Measurements from ENCODE around the gene PRC1.

PRC1 gene

DNA sequence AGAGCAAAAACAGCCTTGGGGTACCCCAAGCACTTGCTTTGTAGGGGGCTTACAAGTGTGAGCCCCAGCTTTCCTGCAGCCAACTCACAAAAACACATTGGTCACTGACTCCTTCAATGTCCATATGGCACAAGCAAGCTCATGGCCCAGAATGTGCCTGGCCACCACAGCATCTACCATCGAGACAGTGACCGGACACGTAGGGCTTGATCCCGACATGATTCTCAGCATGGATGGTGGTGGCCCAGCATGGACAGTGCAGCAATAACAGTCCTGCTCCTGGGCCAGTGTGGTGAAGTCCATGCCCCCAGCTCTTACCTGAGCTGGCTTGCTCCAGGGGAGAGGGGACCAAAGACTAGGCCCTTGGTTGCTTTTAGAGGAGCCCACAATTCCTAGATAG is 53.3 kb downstream of the PRC1 start:
- Histone ChIP-seq H3K27me3 (ENCODE audit: control insufficient read depth, low read length) (no peaks in the 10 kb centered on the region), H3K79me2 (ENCODE audit: control insufficient read depth, low read length) (peaks cover 10% of the 10 kb centered on the region), H3K9me3 (ENCODE audit: control insufficient read depth, insufficient read depth, low read length) (no peaks in the 10 kb centered on the region), H4K20me1 (ENCODE audit: control insufficient read depth, insufficient read depth, low read depth, low read length) (0 out of 2 replicates have a peak, but pooled peaks cover 4% of the 10 kb centered on the region), H3K4me2 (ENCODE audit: low read length) (no peak overlapping the region), H3F3A (ENCODE audit: control insufficient read depth, insufficient read depth) (no peaks in the 10 kb centered on the region), H3K4me1 (ENCODE audit: control insufficient read depth, low read length) (peaks cover 12% of the 10 kb centered on the region), H3K9me2 (replicated peaks; ENCODE audit: control insufficient read depth, low read length) (no peaks in the 10 kb centered on the region), H3K4me3 (ENCODE audit: low read length) (no peak overlapping the region), H3K27ac (ENCODE audit: low read depth, low read length) (no peak overlapping the region), H3K36me3 (ENCODE audit: control insufficient read depth, low read length) (peaks cover 76% of the 10 kb centered on the region)
- TF ChIP-seq, protein P1, sequence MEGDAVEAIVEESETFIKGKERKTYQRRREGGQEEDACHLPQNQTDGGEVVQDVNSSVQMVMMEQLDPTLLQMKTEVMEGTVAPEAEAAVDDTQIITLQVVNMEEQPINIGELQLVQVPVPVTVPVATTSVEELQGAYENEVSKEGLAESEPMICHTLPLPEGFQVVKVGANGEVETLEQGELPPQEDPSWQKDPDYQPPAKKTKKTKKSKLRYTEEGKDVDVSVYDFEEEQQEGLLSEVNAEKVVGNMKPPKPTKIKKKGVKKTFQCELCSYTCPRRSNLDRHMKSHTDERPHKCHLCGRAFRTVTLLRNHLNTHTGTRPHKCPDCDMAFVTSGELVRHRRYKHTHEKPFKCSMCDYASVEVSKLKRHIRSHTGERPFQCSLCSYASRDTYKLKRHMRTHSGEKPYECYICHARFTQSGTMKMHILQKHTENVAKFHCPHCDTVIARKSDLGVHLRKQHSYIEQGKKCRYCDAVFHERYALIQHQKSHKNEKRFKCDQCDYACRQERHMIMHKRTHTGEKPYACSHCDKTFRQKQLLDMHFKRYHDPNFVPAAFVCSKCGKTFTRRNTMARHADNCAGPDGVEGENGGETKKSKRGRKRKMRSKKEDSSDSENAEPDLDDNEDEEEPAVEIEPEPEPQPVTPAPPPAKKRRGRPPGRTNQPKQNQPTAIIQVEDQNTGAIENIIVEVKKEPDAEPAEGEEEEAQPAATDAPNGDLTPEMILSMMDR (IDR thresholded peaks at IDR 0.05; ENCODE audit: low read depth, low read length, poor library complexity, severe bottlenecking) = no peak

DNA sequence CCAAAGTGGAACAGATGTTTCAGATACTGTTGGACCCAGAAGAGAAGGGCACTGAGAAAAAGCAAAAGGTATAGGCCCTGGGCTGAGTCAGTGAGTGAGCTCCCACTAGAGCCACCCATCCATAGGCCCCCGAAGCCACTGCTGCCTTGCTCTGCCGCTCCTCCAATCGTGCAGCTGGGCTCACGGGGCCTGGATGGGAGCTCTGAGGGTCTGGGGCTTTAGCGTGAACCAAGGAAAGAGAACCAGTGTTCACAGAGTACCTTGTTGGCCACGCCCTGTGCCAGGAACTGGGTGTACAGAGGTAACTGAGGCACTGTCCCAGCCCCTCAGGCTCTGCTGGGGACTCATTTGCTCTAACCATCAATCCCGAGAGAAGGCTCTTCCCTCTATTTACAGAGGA is 54.6 kb downstream of the PRC1 start:
- H3K4me2 ChIP-seq (ENCODE audit: low read length) = no peak overlapping the region
- H3F3A ChIP-seq (ENCODE audit: control insufficient read depth, insufficient read depth) = no peaks in the 10 kb centered on the region
- no peaks in the 10 kb centered on the region for H3K9me2 ChIP-seq (replicated peaks; ENCODE audit: control insufficient read depth, low read length)
- 0 out of 2 replicates have a peak, but pooled peaks cover 5% of the 10 kb centered on the region for H4K20me1 ChIP-seq (ENCODE audit: control insufficient read depth, insufficient read depth, low read depth, low read length)
- H3K79me2 ChIP-seq (ENCODE audit: control insufficient read depth, low read length) = peaks cover 18% of the 10 kb centered on the region
- H3K9me3 ChIP-seq (ENCODE audit: control insufficient read depth, insufficient read depth, low read length) = no peaks in the 10 kb centered on the region
- H3K4me1 ChIP-seq (ENCODE audit: control insufficient read depth, low read length) = peaks cover 19% of the 10 kb centered on the region
- H3K27ac ChIP-seq (ENCODE audit: low read depth, low read length) = no peak overlapping the region
- TF ChIP-seq, protein P1 (IDR thresholded peaks at IDR 0.05; ENCODE audit: low read depth, low read length, poor library complexity, severe bottlenecking) = no peak
- peaks cover 78% of the 10 kb centered on the region for H3K36me3 ChIP-seq (ENCODE audit: control insufficient read depth, low read length)
- H3K4me3 ChIP-seq (ENCODE audit: low read length) = no peak overlapping the region
- H3K27me3 ChIP-seq (ENCODE audit: control insufficient read depth, low read length) = no peaks in the 10 kb centered on the region

DNA sequence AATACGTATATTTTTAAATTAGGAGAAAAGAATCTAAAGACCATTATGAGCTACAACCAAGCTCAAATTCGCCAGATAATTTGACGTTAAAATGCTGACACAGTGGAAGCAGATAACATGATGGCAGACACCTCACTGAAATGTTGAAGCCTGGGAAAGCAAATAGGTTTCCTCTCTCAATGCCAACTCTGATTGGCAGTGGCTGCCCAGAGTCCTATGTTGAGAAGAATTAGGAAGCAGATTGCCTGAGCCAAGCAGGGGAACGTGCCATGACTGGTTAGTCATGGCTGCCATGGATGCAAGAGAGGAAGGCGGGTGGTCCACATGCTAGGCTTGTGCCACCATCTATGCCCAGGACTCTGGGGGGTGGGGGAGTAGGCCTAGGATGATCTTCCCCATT is 56.1 kb downstream of the PRC1 start:
- Histone ChIP-seq H3K9me2 (replicated peaks; ENCODE audit: control insufficient read depth, low read length) (no peaks in the 10 kb centered on the region), H3F3A (ENCODE audit: control insufficient read depth, insufficient read depth) (no peaks in the 10 kb centered on the region; the same call in 1 of the 2 replicates), H3K4me1 (ENCODE audit: control insufficient read depth, low read length) (peaks cover 34% of the 10 kb centered on the region), H3K36me3 (ENCODE audit: control insufficient read depth, low read length) (peaks cover 65% of the 10 kb centered on the region), H3K27me3 (ENCODE audit: control insufficient read depth, low read length) (no peaks in the 10 kb centered on the region), H3K9me3 (ENCODE audit: control insufficient read depth, insufficient read depth, low read length) (no peaks in the 10 kb centered on the region), H3K4me3 (ENCODE audit: low read length) (no peak overlapping the region), H3K4me2 (ENCODE audit: low read length) (no peak overlapping the region), H3K27ac (ENCODE audit: low read depth, low read length) (no peak overlapping the region), H3K79me2 (ENCODE audit: control insufficient read depth, low read length) (peaks cover 18% of the 10 kb centered on the region), H4K20me1 (ENCODE audit: control insufficient read depth, insufficient read depth, low read depth, low read length) (0 out of 2 replicates have a peak, but pooled peaks cover 5% of the 10 kb centered on the region)
- no peak for TF ChIP-seq EZH2phosphoT487 (IDR thresholded peaks at IDR 0.05; ENCODE audit: borderline replicate concordance, low read length)
- TF ChIP-seq, protein P1 (IDR thresholded peaks at IDR 0.05; ENCODE audit: low read depth, low read length, poor library complexity, severe bottlenecking) = no peak
